GM19023 (cell line): ENCODE results near the gene SERPINA3.

Source experiments
- ATAC-seq: cut with Tn5 transposase; IDR thresholded peaks from one replicate; pipeline ENCODE4 v1.9.1; 2021; ENCODE audit warnings: mild to moderate bottlenecking, moderate library complexity; ENCODE audit not compliant: unreplicated experiment

The SERPINA3 gene

DNA sequence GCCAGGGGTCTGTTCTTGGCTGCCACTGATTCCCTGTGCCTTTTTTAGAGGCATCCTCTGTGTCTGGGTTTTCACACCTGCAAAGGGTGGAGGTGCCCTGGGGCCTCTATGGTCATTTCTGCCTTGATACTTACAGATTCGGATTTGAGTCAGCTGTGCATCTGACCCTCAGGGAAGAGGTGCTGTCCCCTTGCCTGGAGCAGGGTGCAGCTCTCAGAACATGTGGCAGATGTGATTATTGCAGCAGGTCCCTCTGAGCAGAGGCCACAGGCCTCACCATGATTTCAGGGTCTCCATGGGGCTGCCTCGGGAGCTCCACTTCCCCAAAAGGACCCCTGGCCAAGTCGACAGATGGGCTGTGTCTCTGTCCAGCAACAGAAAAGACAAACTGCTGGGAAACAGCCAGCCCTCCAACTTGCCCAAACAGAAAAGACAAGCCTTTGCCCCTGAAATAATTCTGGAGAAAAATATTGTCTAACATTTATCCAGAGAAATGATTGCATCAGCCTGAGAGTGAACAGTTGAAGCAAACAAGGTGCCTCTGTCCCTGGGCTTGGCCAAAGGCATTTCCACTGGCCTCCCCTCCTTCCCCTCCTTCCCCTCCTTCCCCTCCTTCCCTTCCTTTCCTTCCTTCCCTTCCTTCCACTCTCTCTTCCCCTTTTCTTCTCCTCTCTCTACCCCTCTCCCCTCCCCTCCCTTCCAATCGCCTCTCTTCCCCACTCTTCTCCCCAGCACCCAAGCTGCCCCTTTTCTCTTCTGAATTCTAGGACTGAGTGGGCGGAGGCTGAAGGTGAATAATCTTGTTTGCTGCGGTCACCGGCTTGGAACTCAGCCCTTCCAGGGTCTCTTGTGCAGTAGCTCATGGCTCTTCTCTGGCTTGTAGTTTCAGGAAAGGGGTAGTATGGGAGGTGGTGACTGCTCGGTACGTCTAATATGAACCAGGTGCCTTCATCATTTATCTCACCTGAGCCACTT is 676 bp downstream of the SERPINA3 start:
- no peak for ATAC-seq

DNA sequence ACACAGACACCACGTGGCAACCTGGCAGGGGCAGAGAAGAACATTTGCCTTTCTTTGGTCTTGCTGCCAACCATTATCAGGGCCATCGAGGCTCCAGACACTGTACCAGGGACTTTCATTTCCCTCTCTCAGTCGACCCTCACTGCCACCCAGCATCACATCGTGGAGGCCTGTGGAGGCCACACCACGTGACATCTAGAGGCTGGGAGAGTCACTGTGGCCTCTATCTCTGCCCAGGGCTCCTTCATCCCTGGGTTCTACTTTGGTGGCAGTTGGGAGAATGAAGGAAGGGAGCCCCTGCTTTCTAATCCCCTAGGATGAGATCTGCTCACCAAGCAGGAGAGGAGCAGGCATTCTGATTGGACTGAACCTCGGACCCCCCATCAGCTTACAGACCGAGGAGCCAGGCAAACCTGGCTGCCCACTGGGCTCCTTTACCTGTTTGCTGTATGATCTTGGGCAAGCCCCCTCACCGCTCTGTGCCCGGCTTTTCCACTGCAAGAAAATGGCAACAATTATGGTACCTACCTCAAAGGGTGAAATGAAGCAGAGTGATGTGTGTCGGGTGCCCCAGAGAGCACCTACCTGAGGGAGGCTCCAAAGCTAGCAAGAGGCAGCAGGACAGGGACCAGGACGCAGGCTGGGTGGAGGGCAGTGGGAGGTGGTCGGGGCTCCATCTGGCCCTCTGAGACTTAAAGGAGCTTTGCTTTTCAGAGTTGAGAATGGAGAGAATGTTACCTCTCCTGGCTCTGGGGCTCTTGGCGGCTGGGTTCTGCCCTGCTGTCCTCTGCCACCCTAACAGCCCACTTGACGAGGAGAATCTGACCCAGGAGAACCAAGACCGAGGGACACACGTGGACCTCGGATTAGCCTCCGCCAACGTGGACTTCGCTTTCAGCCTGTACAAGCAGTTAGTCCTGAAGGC is 1.8 kb downstream of the SERPINA3 start:
- ATAC-seq: no peak

- ATAC-seq: no peak
Observed at GRCh38 chr14:94614802-94615201, 2.6 kb downstream of the SERPINA3 start.

DNA sequence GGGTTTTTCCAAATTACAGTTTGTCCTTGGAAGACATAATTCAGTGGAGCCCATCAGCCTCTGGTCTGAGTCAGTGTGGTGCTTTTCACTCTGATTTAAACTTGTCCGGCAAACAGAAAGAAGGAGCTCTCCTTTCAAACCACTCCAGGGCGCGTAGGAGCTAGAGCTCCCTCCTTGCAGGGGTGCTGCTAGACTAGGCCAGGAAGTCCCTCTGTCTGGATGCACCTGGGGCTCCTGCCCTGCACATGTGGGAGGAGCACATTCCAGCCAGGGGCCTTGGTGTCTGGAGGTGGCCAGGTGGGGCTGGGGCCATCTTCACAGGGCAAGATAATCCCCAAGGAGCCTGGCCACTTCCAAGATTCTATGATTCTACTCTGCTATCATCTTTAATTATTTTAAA is 3.1 kb downstream of the SERPINA3 start:
- no peak for ATAC-seq

- no peak for ATAC-seq
Observed at GRCh38 chr14:94615823-94616570, 3.8 kb downstream of the SERPINA3 start.

DNA sequence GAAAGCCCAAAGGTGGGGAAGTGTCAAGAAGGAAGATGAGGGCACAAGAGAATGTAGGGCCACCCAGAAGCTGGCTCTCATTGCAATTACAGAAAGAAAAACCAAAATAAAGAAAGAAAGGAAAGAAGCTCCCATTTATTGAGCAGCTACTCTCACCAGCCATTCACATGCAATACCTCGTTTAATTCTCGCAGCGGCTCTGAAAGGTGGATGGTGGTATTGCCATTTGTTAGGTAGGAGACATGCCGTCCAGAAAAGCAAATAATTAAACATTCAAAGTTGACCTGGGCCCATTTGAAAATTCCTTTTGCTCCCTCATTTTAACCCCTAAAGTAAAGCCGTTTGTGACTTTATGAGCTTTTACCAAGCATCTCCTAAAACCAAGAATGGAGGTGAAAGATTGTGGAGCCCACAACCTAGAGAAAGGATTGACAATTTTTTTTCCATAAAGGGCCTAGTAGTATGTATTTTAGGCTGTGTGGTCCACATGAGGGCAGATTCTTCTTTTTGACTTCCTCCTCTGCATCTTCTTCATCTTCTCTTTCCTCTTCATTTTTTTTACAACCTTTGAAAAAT is 5.3 kb downstream of the SERPINA3 start:
- ATAC-seq: no peak

DNA sequence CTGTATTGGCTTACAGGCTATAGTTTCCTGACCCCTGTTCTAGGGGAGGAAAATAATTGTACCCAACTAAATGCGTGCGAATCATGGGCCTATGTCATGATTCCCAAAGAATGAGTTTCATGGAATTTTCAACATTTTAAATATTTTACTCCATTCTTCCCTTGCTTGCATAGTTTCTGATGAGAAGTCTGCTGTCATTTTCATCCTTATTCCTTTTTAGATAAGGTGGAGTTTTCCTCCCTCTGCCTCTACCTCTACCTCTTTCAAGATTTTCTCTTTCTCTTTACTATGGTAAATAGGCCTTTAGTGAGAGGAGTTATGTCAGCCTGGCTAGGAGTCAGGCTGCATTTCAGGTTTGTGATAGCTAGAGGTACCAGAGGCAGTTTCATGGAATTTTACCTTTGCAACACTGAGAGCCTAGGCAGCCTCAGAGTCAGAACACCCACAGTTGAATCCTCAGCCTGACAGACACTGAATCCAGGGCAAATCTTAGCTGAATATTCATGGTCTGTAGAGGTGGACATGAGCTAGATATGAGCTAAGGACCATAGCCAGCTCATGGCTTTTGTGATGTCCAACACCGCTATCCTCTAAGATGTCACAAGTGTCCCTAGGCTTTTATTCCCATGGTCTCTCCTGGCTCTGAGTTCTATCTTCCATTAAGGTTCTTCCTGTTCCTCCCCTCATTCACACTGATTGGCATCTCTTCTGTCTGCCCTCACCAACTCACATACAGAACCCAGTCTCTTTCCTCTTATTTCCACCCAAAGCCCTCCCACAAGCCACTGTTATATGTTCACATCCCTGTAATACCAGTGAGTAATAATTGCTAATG is 6.0 kb downstream of the SERPINA3 start:
- ATAC-seq: no peak

DNA sequence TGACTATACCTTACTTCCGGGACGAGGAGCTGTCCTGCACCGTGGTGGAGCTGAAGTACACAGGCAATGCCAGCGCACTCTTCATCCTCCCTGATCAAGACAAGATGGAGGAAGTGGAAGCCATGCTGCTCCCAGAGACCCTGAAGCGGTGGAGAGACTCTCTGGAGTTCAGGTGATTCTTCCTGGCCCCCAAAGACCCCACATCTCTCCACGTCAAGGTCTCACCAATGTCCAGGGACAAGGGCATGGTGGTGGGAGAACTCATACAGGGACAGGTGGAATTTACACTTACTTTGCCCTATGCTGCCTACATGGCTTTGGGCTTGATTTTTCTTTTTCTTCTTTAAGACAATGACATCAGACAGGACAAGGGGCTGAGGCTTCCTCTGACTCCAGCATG is 7.1 kb downstream of the SERPINA3 start:
- ATAC-seq: no peak

- ATAC-seq: no peak
Observed at GRCh38 chr14:94620597-94620996, 8.4 kb downstream of the SERPINA3 start.

DNA sequence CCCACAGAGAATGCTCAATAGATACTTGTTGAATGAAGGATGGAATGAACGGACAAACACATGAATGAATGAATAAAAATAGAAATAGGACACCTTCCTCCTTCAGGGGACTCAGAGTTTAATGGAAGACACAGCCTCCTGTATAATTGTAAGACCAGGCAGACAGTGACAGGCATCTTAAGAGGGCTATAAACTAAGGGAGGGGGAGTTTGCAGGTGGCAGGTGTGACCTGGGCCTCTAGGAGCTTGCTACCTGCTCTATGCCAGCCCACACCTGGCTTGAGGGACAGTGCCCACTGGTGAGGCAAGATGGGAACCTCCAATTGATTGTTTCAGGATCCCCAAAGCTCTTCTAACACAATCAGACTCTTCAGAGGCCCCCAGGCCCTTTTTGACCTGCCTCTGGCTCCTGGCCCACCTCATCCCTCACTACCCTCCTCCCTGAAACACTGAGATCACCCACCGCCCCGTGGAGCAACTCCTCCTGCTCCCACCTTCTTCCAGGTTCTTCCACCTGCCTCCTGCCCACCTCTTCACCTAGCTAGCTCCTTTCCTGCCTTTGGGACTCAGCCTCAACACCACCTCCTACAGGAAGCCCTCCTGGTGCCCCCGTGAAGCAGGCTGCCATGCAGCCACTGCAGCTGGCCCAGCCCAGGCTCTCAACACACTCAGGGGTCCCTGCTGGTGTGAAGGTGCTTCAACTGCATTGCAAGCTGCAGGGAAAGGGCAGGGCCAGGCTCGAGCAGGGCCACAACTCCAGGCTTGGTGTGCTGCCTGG is 9.4 kb downstream of the SERPINA3 start:
- ATAC-seq: no peak

- no peak for ATAC-seq
Observed at GRCh38 chr14:94622653-94623421, 10.6 kb downstream of the SERPINA3 start.

DNA sequence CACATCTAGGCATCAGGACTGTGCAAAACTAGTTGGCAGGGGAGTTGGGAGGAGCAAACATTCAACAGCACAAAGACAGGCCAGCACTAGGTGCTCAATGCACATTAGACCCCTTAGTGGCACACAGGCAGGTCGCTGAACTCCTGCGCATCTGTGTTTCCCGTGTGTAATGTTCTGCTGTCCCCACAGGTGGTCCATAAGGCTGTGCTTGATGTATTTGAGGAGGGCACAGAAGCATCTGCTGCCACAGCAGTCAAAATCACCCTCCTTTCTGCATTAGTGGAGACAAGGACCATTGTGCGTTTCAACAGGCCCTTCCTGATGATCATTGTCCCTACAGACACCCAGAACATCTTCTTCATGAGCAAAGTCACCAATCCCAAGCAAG is 11.2 kb downstream of the SERPINA3 start:
- ATAC-seq: no peak

DNA sequence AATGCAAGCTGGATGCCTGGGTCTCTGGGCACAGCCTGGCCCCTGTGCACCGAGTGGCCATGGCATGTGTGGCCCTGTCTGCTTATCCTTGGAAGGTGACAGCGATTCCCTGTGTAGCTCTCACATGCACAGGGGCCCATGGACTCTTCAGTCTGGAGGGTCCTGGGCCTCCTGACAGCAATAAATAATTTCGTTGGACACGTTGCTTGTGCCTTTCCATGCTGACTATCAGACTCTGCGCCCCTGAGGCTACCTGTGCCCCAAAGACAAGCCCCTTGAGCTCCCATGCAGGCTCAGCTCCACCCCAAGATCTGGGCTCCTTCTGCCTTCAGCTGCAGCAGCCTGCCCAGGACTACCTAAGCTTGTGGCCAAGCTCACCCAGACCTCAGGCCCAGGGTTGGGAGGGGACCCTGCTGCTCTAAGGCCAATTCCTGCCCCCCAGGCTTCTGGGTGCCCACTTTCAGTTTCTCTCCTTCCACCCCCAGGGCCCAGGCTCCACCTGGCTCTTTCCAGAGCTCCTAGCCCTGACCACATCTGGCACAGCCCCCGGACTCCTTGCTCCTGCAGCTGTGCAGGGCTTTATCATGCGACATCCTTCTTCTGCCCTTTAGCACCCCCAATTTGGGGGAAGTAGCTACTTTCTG is 11.8 kb downstream of the SERPINA3 start:
- ATAC-seq: no peak

DNA sequence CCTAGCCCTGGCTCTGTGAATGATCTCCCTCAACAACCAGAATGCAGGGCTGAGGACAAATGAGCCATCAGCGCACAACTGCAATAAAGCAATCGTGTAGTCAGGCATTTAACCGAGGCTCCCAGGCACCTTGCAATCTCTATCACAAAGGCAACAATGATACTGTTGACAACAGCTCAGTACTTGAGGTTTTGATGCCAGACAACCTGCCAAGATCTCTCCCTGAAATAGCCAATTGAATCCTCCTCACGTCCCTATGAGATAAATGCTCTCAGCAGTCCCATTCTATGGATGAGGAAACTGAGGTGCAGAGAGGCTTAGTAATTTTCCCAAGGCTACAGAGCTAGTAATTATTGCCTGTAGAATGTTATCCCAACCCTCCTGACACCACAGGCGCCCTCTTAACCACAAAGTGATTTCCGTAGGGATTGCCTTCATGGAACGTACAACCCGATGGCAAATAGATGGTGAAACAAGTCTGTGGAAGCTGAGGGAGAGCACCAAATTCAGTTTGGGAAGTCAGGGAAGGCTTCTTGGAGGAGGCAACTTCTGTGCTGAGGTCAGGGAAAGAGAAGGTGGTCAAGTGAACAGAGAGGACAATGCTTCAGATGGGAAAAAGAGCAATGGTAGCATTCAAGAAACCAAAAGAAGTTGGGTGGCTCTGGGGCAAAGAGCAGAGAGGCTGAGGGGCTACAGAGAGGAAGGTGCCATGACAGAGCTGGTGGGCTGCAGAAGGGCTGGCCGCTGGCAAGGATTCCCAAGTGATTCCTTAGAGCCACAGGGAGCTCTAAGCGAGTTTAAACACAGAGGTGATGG is 12.6 kb downstream of the SERPINA3 start:
- no peak for ATAC-seq

- no peak for ATAC-seq
Observed at GRCh38 chr14:94625353-94625635, 13.1 kb downstream of the SERPINA3 start.

- no peak for ATAC-seq
Observed at GRCh38 chr14:94628578-94628977, 16.4 kb downstream of the SERPINA3 start.

GRCh38 chr14:94630396-94630795 is 18.2 kb downstream of the SERPINA3 start:
- no peak for ATAC-seq
